ENCODE results near the gene ZNF716. TPM values are rescaled to one million over a fixed set of nuclear protein-coding genes. Genes with fewer than 3 reads are reported as not detected.
"Not testable (repeated sequence)": the region's sequence is repeated elsewhere in the genome, so short reads cannot be mapped to it uniquely, and the experiment has no call there.

ZNF716 gene
- total RNA-seq, 1 experiment from 2014 or later = not detected

GRCh38 chr7:57425239-57425944 lies 24.6 kb upstream of the ZNF716 start:
- in situ Hi-C loops (cut with HindIII; ENCODE audit: low sequenced_read_pairs) = no loop called here
- no peak for DNase-seq (ENCODE audit: low spot score)

DNA sequence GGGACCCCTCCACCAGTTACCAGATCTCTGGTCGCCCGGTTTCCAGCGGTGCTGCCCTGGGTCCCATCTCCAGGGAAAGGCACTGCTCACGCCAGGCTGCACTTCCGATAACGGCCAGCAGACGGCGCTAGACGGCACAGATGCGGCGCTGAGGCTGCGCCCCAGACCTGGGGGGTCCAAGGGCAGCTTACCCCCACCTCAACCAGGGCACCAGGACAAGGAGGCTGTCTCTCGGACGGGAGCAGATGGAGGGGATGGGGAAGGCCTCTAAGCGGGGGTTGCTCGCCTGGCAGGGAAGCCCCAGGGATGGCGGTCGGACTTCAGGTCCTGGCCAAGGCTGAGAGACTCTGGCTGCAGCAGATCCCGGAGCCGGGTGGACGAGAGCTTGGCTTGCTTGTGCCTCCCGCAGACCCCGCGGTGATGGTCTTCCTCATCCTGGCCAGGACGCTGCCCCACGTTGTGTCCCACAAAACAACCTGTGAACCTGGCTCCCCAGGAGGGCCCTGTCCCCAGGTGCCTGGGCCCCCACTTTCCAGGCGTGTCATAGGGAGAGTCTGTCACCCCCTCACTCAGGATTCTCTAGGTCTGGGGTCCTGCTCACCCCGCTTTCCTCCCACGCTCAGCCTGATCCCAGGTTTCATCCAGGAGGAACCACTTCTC lies 23.9 kb upstream of the ZNF716 start:
- no peak for DNase-seq (ENCODE audit: low spot score)
- in situ Hi-C loops (cut with HindIII; ENCODE audit: low sequenced_read_pairs) = no loop called here

GRCh38 chr7:57426629-57427003 lies 23.4 kb upstream of the ZNF716 start:
- in situ Hi-C loops (cut with HindIII; ENCODE audit: low sequenced_read_pairs) = no loop called here
- no peak for DNase-seq (ENCODE audit: low spot score)

GRCh38 chr7:57427146-57427545 lies 22.8 kb upstream of the ZNF716 start:
- no peak for DNase-seq (ENCODE audit: low spot score)
- in situ Hi-C loops (cut with HindIII; ENCODE audit: low sequenced_read_pairs) = no loop called here

DNA sequence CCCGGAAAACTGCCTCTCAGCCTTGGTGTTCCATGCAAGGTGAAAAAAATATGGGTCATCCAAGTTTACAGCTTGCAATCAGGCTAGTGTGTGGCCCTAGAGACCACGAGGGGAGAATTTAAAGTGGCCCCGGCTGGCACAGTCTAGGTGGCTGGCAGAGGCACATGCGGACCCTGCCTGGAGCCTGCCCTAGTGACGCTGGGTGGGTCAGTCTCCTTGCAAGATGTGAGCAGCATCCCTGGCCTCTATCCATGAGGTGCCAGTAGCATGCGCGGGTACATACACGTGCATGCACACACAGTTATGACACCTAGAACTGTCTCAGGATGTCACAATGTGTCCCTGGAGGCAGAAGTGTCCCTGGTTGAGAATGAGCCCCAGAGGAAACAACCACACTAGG lies 22.4 kb upstream of the ZNF716 start:
- in situ Hi-C loops (cut with HindIII; ENCODE audit: low sequenced_read_pairs) = no loop called here
- no peak for DNase-seq (ENCODE audit: low spot score)

- DNase-seq (ENCODE audit: low spot score) = no peak
- in situ Hi-C loops (cut with HindIII; ENCODE audit: low sequenced_read_pairs) = no loop called here
These were observed 17.4 kb upstream of the ZNF716 start for GRCh38 chr7:57432583-57432982.

DNA sequence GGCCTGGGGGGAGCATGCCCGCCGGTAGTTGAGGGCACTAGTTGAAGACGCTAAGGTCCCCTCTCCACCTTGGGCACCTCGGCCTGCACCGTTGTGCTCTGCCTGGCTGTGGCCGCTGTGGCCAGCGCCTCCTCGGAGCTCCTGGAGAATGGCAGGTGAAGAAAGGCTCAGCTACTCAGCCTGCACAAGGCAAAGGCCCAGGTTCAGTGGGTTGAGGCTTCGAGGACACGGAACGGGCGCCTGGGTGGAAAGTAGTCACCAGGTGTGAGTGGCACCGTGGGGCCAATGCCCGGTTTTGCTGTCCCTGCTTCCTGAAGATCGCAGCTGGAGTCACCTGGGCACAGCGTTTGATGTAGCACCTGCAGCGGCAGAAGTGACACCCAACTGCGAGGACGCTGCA lies 12.4 kb upstream of the ZNF716 start:
- in situ Hi-C loops (cut with HindIII; ENCODE audit: low sequenced_read_pairs) = no loop called here
- no peak for DNase-seq (ENCODE audit: low spot score)

- DNase-seq (ENCODE audit: low spot score) = no peak
- in situ Hi-C loops (cut with HindIII; ENCODE audit: low sequenced_read_pairs) = no loop called here
These were observed 11.7 kb upstream of the ZNF716 start for GRCh38 chr7:57438244-57438643.

DNA sequence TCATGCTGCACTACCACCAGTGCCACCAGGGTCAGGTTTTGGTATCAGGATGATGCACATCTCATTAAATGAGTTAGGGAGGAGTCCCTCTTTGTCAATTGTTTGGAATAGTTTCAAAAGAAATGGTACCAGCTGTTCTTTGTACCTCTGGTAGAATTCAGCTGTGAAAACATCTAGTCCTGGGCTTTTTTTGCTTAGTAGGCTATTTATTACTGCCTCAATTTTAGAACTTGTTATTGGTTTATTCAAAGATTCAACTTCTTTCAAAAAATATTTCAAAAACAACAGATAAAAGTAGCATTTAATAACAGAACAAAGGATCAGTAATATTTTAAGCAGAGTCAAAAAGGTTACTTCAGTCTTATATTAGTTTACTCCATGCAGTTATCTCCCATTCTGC lies 6.4 kb upstream of the ZNF716 start:
- in situ Hi-C loops (cut with HindIII; ENCODE audit: low sequenced_read_pairs) = no loop called here
- DNase-seq (ENCODE audit: low spot score) = no peak

GRCh38 chr7:57469186-57469828 lies 19.3 kb downstream of the ZNF716 start:
- DNase-seq (ENCODE audit: low spot score) = not testable (repeated sequence)

GRCh38 chr7:57480304-57480703 lies 30.3 kb downstream of the ZNF716 start:
- DNase-seq (ENCODE audit: low spot score); in situ Hi-C loops (cut with HindIII; ENCODE audit: low sequenced_read_pairs): not testable (repeated sequence)

More at GRCh38 chr7:57469186-57469828, 19.3 kb downstream of the ZNF716 start:
- in situ Hi-C loops (cut with HindIII; ENCODE audit: low sequenced_read_pairs) = not testable (repeated sequence)

GRCh38 chr7:57485022-57485421 lies 35.0 kb downstream of the ZNF716 start:
- DNase-seq (ENCODE audit: low spot score); in situ Hi-C loops (cut with HindIII; ENCODE audit: low sequenced_read_pairs): not testable (repeated sequence)

GRCh38 chr7:57487957-57488356 lies 38.0 kb downstream of the ZNF716 start:
- DNase-seq (ENCODE audit: low spot score) = no peak
- in situ Hi-C loops (cut with HindIII; ENCODE audit: low sequenced_read_pairs) = no loop called here

GRCh38 chr7:57495111-57495510 lies 45.1 kb downstream of the ZNF716 start:
- in situ Hi-C loops (cut with HindIII; ENCODE audit: low sequenced_read_pairs); DNase-seq (ENCODE audit: low spot score): not testable (repeated sequence)

DNA sequence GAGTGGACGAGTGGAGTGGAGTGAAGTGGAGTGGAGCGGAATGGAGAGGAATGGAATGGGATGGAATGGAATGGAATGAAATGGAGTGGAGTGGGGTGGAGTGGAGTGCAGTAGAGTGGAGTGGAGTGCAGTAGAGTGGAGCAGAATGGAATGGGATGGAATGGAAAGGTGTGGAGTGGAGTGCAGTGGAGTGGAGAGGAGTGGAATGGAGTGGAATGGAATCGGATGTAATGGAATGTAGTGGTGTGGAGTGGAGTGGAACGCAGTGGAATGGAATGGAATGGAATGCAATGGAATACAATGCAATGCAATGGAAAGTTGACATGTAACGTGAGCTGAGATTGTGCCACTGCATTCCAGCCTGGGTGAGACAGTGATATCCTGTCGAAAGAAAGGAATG lies 46.4 kb downstream of the ZNF716 start:
- in situ Hi-C loops (cut with HindIII; ENCODE audit: low sequenced_read_pairs) = no loop called here
- DNase-seq (ENCODE audit: low spot score) = no peak

DNA sequence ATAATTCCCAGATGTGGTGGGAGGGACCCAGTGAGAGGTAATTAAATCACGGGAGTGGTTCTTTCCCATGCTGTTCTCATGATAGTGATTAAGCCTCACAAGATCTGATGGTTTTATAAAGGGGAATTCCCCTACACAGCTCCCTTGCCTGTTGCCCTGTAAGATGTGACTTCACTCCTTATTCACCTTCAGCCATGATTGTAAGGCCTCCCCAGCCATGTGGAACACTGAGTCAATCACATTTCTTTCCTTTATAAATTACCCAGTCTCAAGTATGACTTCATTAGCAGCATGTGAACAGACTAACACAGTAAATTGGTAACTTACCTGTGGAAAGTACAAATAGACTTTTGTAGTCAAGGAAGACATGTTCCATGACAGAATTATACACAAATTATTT lies 55.2 kb downstream of the ZNF716 start:
- no peak for DNase-seq (ENCODE audit: low spot score)
- in situ Hi-C loops (cut with HindIII; ENCODE audit: low sequenced_read_pairs) = no loop called here
